GM18505 (cell line): ENCODE results near the gene LRATD1.
"Not testable (repeated sequence)": the region's sequence is repeated elsewhere in the genome, so short reads cannot be mapped to it uniquely, and the experiment has no call there.

Experiments used
- ATAC-seq: cut with Tn5 transposase; IDR thresholded peaks from one replicate; pipeline ENCODE4 v1.9.1; 2021; ENCODE audit not compliant: unreplicated experiment
- POLR2A ChIP-seq: IDR thresholded peaks from 4 replicates; pipeline ENCODE4 v1.6.1; 2011; ENCODE audit warnings: borderline replicate concordance; ENCODE audit not compliant: insufficient read depth, insufficient read length; ENCODE audit errors: extremely low read depth

LRATD1 gene

DNA sequence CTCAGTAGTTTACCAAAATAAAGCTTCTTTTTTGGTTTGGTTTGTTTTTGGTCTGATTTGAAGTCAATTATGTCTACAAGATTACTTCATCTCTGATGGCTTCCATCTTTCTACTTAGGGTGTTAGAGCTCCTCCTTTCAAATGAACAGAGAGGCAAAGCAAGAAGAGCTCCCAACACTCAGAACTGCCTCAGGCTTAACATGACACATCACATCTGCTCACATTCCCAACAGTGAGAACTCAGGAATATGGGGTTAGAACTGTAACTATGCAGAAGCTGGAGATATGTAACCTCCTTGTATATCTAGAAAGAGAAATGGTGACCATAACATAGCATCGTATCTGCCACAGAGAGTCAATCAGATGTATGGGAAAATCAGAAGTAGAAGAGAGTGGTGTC lies 11.4 kb upstream of the LRATD1 start:
- ATAC-seq: no peak
- TF ChIP-seq POLR2A: no peak

DNA sequence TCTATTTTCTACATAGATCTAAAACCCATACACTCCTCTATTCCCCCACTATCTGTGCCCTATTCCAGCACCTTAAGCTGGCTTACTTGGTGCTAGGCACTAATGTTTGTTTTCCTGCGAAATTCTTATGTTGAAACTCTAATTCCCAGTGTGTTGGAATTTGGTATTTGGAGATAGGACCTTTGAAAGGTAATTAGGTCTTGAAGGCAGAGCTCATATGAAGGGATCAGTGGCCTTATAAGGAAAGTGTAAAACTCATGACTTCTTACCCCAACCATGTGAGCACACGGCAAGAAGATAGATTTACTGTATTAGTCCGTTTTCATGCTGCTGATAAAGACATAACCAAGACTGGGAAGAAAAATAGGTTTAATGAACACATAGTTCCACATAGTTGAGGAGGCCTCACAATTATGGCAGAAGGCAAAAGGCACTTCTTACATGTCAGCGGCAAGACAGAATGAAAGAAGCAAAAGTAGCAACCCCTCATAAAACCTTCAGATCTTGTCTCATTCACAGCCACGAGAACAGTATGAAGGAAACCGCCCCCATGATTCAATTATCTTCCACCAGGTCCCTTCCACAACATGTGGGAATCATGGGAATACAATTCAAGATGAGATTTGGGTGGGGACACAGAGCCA lies 10.5 kb upstream of the LRATD1 start:
- TF ChIP-seq POLR2A: no peak
- ATAC-seq: no peak

DNA sequence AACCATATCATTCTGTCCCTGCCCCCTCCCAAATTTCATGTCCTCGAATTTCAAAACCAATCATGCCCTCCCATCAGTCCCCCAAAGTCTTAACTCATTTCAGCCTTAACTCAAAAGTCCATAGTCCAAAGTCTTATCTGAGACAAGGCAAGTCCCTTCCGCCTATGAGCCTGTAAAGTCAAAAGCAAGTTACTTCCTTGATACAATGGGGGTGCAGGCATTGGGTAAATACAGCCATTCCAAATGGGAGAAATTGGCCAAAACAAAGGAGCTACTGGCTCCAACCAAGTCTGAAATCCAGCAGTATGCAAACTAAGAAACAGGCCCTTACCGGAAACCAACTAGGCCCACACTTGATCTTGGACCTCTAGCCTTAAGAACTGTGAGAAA lies 10.0 kb upstream of the LRATD1 start:
- ATAC-seq: not testable (repeated sequence)

DNA sequence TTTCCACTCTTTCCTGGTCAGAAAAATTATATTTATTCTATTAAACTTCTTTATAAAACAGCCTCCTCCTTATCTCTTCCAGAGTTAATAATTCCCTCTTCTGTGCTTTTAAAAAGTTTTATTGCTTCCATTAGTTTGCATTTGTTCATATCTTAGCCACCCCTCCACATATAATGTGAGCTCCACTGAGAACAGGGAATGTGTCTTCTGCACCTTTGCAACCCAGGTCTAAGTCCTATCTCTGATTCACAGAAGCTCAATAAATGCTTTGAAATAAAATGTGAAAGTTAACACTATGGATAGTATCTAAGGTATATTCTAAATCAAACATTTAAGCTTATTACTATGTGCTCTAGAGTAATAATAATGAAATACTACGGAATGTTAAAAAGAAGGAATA lies 9.3 kb upstream of the LRATD1 start:
- TF ChIP-seq POLR2A: no peak

DNA sequence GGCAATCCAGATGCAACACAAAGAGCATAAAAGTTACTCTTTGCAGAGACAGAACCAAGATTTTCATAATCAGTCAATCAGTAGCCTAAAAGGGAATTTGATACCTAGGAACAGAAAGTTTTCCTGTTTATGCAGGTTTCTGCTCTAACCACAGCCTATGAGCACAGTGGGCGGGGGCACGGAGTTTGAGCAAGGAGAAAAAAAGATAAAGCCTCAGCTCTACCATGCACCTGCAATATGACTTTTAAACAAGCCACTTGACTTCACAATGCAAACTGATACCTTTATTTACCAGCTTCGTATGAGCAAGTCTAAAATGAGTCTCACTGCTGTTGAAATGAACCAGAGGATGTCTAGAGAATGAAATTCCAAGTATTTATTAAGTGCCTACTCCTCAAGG lies 5.6 kb upstream of the LRATD1 start:
- ATAC-seq: no peak
- no peak for TF ChIP-seq POLR2A

More for the DNA sequence above, 9.3 kb upstream of the LRATD1 start:
- ATAC-seq: no peak

DNA sequence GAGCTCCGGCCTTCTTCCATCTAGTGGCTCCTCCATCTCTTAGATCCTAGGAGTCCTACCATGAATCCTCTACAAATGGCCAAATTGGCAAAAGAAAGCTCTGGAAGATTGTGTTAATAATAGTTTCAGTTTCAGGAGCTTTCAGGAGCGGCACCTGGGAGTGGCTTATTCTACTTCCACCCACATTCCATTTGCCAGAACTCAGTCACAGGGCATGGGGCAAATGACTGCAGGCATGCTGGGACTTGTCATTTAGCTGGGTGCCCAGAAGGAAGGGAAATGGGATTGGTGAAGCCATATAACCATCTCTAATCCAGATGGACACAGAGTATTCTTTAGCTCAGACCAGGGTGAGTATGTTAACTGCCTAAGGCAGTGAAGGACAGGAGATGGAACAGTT lies 3.6 kb upstream of the LRATD1 start:
- TF ChIP-seq POLR2A: no peak
- no peak for ATAC-seq

DNA sequence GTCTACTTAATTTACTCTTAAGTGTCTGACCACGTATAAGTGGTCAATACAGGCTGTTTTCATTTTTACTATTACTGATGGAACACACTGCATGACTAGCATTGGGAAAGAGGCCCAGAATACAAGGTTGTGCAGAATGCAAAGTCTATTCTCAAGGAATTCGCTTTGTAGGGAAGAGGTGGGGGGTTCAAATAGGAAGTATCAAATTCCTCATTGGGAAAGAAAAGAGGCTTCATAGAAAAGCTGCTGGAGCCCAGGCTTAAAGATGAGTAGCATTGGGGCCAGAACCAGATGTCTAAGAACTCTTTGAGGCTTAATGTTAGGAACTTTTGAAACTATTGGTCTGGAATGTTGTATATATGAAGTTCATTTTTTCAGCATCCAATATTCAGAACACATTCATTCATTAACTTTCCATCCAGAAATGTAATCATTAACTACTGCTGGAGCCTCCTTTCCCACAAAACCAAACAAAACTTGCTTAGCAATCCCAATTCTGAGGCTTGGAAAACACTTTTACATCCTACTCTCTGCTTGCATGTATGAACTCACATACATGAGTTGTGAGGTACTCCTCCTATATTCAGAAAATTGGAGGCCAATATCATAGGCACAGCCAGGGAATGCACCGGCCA lies 994 bp upstream of the LRATD1 start:
- TF ChIP-seq POLR2A: no peak

DNA sequence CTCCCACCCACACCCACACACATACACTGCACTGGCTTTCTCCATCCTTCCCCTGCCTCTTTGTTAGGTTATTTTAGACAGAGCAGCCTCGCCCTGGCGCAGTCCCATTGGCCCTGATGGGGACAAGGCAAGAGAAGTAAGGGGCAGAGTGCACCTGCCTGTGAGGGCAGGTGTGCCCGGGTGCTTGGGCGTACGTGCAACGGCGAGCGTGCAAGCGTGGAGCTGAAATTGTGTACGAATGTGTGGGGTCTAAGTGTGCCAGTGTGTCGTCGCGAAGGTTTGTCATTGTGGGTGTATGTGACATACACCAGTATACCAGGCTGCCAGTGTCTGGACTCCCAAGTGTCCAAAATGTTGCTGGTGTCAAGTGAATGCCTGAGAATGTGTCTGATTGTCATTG lies 544 bp downstream of the LRATD1 start:
- ATAC-seq: no peak
- TF ChIP-seq POLR2A: no peak

More for the DNA sequence above, 994 bp upstream of the LRATD1 start:
- ATAC-seq: no peak

DNA sequence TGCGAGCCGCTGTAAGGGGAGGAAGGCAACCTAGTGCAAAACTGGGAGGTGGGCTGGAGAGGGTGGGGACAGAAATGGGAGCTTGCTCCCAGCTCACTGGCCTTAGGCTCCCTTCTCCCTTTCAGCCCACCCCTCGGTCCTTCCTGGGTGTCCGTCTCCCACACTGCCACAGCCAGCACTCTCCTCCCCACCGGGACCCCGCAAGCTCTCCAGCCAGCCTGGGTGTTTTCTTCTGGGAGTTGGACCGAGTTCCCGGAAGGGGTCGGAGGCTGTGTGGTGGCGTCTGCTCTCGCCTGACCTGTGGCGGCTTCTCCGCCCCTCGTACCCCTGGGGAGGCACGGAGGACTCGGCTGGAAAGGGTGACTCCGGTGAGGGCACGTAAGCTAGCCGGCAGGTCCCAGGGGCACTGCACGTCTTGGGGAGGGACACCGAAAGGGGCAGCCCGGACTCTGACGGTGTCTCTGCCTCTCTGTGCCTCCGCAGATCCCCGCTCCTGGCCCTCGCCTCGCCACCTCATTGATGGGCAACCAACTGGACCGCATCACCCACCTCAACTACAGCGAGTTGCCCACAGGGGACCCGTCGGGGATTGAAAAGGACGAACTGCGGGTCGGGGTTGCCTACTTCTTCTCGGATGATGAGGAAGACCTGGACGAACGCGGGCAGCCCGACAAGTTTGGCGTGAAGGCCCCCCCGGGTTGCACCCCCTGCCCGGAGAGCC lies 1.1 kb downstream of the LRATD1 start:
- no peak for TF ChIP-seq POLR2A
- ATAC-seq: no peak

DNA sequence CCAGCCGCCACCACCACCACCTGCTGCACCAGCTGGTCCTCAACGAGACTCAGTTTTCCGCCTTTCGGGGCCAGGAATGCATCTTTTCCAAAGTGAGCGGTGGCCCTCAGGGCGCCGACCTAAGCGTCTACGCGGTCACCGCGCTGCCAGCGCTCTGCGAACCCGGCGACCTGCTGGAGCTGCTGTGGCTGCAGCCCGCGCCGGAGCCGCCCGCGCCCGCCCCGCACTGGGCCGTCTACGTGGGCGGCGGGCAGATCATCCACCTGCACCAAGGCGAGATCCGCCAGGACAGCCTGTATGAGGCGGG lies 1.6 kb downstream of the LRATD1 start:
- TF ChIP-seq POLR2A: no peak
- no peak for ATAC-seq

DNA sequence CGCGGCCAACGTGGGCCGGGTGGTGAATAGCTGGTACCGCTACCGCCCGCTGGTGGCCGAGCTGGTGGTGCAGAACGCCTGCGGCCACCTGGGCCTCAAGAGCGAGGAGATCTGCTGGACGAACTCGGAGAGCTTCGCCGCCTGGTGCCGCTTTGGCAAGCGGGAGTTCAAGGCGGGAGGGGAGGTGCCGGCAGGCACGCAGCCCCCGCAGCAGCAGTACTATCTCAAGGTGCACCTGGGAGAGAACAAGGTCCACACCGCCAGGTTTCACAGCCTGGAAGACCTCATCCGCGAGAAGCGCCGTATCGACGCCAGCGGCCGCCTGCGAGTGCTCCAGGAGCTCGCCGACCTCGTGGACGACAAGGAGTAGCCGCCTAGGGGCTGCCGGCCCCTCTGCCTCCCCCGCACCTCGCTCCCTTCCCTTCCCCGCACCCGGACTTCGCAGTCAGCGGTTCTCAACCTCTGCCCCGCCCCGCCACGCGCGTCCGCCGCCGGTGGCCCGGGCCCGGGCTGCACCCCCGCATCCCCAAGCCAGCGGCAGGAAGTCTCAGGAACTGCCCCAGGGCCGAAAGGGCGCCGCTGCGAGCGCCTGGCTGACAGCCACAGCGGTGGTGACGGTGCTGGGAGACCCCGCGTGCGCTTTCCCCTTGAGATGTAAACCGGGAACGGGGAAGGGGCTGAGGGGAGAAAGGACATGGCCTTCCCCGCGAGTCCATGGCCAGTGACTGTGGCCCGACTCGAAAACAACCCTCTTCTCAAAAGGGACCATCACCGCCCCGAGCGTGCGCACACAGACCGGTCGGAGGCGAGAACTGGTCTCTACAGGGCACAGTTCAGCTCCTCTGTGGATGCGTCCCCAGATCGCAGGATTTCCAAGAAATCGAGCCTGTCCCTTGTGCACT lies 2.2 kb downstream of the LRATD1 start:
- ATAC-seq: peak; percentile 75

DNA sequence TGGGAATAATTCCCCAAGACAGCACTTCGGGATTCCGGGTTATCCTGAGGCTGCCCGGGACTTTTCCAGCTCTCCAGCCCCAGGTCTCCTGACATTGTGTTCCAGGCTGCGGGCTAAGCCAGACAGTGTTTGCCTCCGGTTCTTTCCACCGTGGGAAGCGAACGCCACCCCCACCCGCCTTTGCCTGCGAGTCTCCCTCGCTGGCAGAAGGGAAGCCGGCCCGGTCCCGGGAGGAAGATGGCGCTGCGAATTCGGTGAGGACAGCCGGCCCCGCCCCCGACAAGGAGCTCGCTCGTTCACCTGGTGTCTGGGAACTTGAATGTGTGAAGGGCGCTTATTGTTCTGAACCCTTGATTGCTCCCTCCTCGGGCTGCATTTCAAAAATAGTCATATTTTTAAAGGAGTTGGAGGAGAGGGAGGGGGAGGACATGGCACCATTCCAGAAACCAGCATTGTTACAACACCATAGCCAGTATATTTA lies 2.9 kb downstream of the LRATD1 start:
- no peak for ATAC-seq

More for the DNA sequence above, 2.2 kb downstream of the LRATD1 start:
- no peak for TF ChIP-seq POLR2A

DNA sequence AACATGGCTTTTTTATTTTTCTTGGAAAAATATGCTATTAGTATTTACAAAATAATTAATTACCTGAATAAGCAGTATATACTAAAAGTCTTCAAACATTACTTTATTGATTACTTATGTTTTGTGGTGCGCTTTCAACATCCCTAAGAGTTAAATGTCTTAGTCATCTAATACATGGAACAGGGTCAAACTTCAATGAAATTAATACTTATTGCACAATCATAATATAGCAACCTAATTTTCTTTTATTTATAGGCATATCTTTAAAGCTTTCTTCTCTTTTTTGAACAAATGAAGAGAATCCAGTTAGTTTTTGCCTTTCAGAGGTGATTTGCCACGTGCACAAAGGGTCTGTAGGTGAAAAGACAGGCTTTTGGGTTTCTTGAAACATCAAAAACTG lies 6.0 kb downstream of the LRATD1 start:
- TF ChIP-seq POLR2A: no peak
- ATAC-seq: no peak

More for the DNA sequence above, 2.9 kb downstream of the LRATD1 start:
- no peak for TF ChIP-seq POLR2A
